ENCODE data around the gene SLC38A3. TPM values are rescaled to one million over a fixed set of nuclear protein-coding genes. Genes with fewer than 3 reads are reported as not detected.

The SLC38A3 gene
- total RNA-seq, 1 experiment from 2014 or later, result 6.0 TPM

GRCh38 chr3:50251220-50251619 lies 46.1 kb downstream of the SLC38A3 start:
- no peak overlapping the region for H3K27ac ChIP-seq (ENCODE audit: low read length)

GRCh38 chr3:50254577-50255250 lies 49.6 kb downstream of the SLC38A3 start:
- DNase-seq (ENCODE audit: low read depth, low spot score), result no peak
- BruUV-seq (replicated peaks), result no TSS peak
- CTCF ChIA-PET, result interaction anchor here (0.6 kb wide), 1 partner anchor 307 kb away, joined by 8 read pairs; no protein-coding TSS in a partner anchor
- POLR2A ChIA-PET, result no interaction called here
- no peaks in the 10 kb centered on the region for H3K27me3 ChIP-seq (ENCODE audit: control insufficient read depth, insufficient read depth, low read length)
- intact Hi-C loops (cut with micrococcal nuclease; ENCODE audit: unreplicated experiment) (no loop called here), in situ Hi-C loops (cut with HindIII; ENCODE audit: low pct_unique_long_range_greater_than_20kb, low sequenced_read_pairs) (no loop called here)
- TF ChIP-seq TCF7L2 (IDR thresholded peaks at IDR 0.05; ENCODE audit: low read depth, low read length), result no peak
- TF ChIP-seq CTCF (IDR thresholded peaks at IDR 0.05), result no peak
- TF ChIP-seq REST (IDR thresholded peaks at IDR 0.05; ENCODE audit: insufficient read depth in 1 of 2, low read depth in 2 of 2, low read length in 1 of 2), result no peak
- no peak for TF ChIP-seq SIN3A (IDR thresholded peaks at IDR 0.05; ENCODE audit: borderline replicate concordance, insufficient read depth, low read depth, low read length)
- TF ChIP-seq POLR2AphosphoS5 (IDR thresholded peaks at IDR 0.05; ENCODE audit: low read depth, low read length), result no peak
- no peaks in the 10 kb centered on the region for H3K36me3 ChIP-seq (ENCODE audit: control insufficient read depth, insufficient read depth, low read length)
- H3K4me3 ChIP-seq (ENCODE audit: low read depth in 2 of 2, low read length in 2 of 2), result no peak overlapping the region
- no peak overlapping the region for H3K27ac ChIP-seq (ENCODE audit: low read length)
- ATAC-seq, result no peak
- no peaks in the 10 kb centered on the region; the same call in 1 of the 2 replicates for H3K4me1 ChIP-seq (ENCODE audit: control insufficient read depth, insufficient read depth, low read length)
- H3K9me3 ChIP-seq (ENCODE audit: control insufficient read depth, insufficient read depth, low read depth, low read length), result no peaks in the 10 kb centered on the region

More at GRCh38 chr3:50251220-50251619, 46.1 kb downstream of the SLC38A3 start:
- in situ Hi-C loops (cut with HindIII; ENCODE audit: low pct_unique_long_range_greater_than_20kb, low sequenced_read_pairs) (no loop called here), intact Hi-C loops (cut with micrococcal nuclease; ENCODE audit: unreplicated experiment) (no loop called here)
- Histone ChIP-seq H3K4me1 (ENCODE audit: control insufficient read depth, insufficient read depth, low read length) (peaks cover 19% of the 10 kb centered on the region), H3K36me3 (ENCODE audit: control insufficient read depth, insufficient read depth, low read length) (no peaks in the 10 kb centered on the region), H3K9me3 (ENCODE audit: control insufficient read depth, insufficient read depth, low read depth, low read length) (no peaks in the 10 kb centered on the region), H3K4me3 (ENCODE audit: low read depth in 2 of 2, low read length in 2 of 2) (no peak overlapping the region), H3K27me3 (ENCODE audit: control insufficient read depth, insufficient read depth, low read length) (no peaks in the 10 kb centered on the region)
- POLR2A ChIA-PET, result no interaction called here
- no peak for DNase-seq (ENCODE audit: low read depth, low spot score)
- no TSS peak for BruUV-seq (replicated peaks)
- ATAC-seq, result no peak
- TF ChIP-seq POLR2AphosphoS5 (IDR thresholded peaks at IDR 0.05; ENCODE audit: low read depth, low read length), result no peak
- TF ChIP-seq SIN3A (IDR thresholded peaks at IDR 0.05; ENCODE audit: borderline replicate concordance, insufficient read depth, low read depth, low read length), result no peak
- TF ChIP-seq TCF7L2 (IDR thresholded peaks at IDR 0.05; ENCODE audit: low read depth, low read length), result no peak
- TF ChIP-seq REST (IDR thresholded peaks at IDR 0.05; ENCODE audit: insufficient read depth in 1 of 2, low read depth in 2 of 2, low read length in 1 of 2), result no peak
- TF ChIP-seq CTCF (IDR thresholded peaks at IDR 0.05), result no peak
- CTCF ChIA-PET, result no interaction called here

Measured in Panc1 (cell line).